HepG2 (cell line): ENCODE results near the gene DNAH9.

Source experiments
- NFE2L1 ChIP-seq: sonication (generic); formaldehyde crosslinking; IDR thresholded peaks from 2 replicates; pipeline ENCODE4 v1.4.0; 2020; ENCODE audit warnings: missing genetic modification reagents, mild to moderate bottlenecking, borderline replicate concordance
- RAD51 ChIP-seq: fragments of 450-650 bp; IDR thresholded peaks from 2 replicates; pipeline ENCODE4 v1.6.1; 2016; ENCODE audit warnings: borderline replicate concordance
- SP4 ChIP-seq: sonication (generic); formaldehyde crosslinking; IDR thresholded peaks from 2 replicates; pipeline ENCODE4 v1.8.1; 2023; ENCODE audit warnings: mild to moderate bottlenecking, missing genetic modification reagents
- ZKSCAN8 ChIP-seq: IDR thresholded peaks from 2 replicates; pipeline ENCODE4 v1.6.1; 2016; ENCODE audit warnings: borderline replicate concordance, missing genetic modification reagents, missing compliant biosample characterization
- ZNF253 ChIP-seq: sonication (generic); formaldehyde crosslinking; IDR thresholded peaks from 2 replicates; pipeline ENCODE4 v1.8.0; 2022; ENCODE audit warnings: mild to moderate bottlenecking, missing genetic modification reagents, borderline replicate concordance
- ZNF274 ChIP-seq: sonication (generic); formaldehyde crosslinking; IDR thresholded peaks from 2 replicates; pipeline ENCODE4 v1.5.1; 2020; ENCODE audit warnings: mild to moderate bottlenecking, missing genetic modification reagents
- ZNF460 ChIP-seq: sonication (generic); formaldehyde crosslinking; IDR thresholded peaks from 2 replicates; pipeline ENCODE4 v1.5.1; 2020; ENCODE audit warnings: missing genetic modification reagents, mild to moderate bottlenecking, borderline replicate concordance
- ZNF496 ChIP-seq: sonication (generic); formaldehyde crosslinking; IDR thresholded peaks from 2 replicates; pipeline ENCODE4 v1.8.1; 2023; ENCODE audit warnings: mild to moderate bottlenecking, moderate library complexity, missing genetic modification reagents; ENCODE audit not compliant: insufficient replicate concordance
- TF ChIP-seq, protein P1 (sequence below): IDR thresholded peaks from 2 replicates; pipeline ENCODE4 v1.6.1; 2016
- TF ChIP-seq, protein P2 (sequence below): sonication (generic); formaldehyde crosslinking; IDR thresholded peaks from 2 replicates; pipeline ENCODE4 v1.4.0; 2020; ENCODE audit warnings: missing genetic modification reagents; ENCODE audit errors: not compliant biosample characterization
- TF ChIP-seq, protein P3 (sequence below): sonication (generic); formaldehyde crosslinking; IDR thresholded peaks from 2 replicates; pipeline ENCODE4 v1.8.0; 2022; ENCODE audit warnings: low read depth, missing genetic modification reagents

- no peak for TF ChIP-seq RAD51
- TF ChIP-seq, protein P1, sequence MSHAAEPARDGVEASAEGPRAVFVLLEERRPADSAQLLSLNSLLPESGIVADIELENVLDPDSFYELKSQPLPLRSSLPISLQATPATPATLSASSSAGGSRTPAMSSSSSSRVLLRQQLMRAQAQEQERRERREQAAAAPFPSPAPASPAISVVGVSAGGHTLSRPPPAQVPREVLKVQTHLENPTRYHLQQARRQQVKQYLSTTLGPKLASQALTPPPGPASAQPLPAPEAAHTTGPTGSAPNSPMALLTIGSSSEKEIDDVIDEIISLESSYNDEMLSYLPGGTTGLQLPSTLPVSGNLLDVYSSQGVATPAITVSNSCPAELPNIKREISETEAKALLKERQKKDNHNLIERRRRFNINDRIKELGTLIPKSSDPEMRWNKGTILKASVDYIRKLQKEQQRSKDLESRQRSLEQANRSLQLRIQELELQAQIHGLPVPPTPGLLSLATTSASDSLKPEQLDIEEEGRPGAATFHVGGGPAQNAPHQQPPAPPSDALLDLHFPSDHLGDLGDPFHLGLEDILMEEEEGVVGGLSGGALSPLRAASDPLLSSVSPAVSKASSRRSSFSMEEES (CRISPR knock-in tag) = no peak
- TF ChIP-seq ZNF274 (CRISPR knock-in tag) = no peak
- no peak for TF ChIP-seq SP4 (CRISPR knock-in tag)
- TF ChIP-seq NFE2L1 (CRISPR knock-in tag) = no peak
- TF ChIP-seq ZNF460 (CRISPR knock-in tag) = no peak
- TF ChIP-seq ZKSCAN8 (CRISPR knock-in tag) = no peak
- no peak for TF ChIP-seq ZNF253 (CRISPR knock-in tag)
- TF ChIP-seq, protein P2, sequence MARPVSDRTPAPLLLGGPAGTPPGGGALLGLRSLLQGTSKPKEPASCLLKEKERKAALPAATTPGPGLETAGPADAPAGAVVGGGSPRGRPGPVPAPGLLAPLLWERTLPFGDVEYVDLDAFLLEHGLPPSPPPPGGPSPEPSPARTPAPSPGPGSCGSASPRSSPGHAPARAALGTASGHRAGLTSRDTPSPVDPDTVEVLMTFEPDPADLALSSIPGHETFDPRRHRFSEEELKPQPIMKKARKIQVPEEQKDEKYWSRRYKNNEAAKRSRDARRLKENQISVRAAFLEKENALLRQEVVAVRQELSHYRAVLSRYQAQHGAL (CRISPR knock-in tag) = no peak
- TF ChIP-seq ZNF496 (CRISPR knock-in tag) = no peak
- TF ChIP-seq, protein P3, sequence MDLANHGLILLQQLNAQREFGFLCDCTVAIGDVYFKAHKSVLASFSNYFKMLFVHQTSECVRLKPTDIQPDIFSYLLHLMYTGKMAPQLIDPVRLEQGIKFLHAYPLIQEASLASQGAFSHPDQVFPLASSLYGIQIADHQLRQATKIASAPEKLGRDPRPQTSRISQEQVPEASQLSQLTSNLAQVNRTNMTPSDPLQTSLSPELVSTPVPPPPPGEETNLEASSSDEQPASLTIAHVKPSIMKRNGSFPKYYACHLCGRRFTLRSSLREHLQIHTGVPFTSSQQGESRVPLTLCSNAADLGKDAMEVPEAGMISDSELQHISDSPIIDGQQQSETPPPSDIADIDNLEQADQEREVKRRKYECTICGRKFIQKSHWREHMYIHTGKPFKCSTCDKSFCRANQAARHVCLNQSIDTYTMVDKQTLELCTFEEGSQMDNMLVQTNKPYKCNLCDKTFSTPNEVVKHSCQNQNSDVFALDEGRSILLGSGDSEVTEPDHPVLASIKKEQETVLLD (CRISPR knock-in tag) = no peak
Observed at GRCh38 chr17:11855306-11855705, 257.0 kb downstream of the DNAH9 start.
